GM18505 (cell line): ENCODE results near the gene ARAP3.

Experiments
- ATAC-seq: cut with Tn5 transposase; IDR thresholded peaks from one replicate; pipeline ENCODE4 v1.9.1; 2021; ENCODE audit not compliant: unreplicated experiment
- POLR2A ChIP-seq: IDR thresholded peaks from 4 replicates; pipeline ENCODE4 v1.6.1; 2011; ENCODE audit warnings: borderline replicate concordance; ENCODE audit not compliant: insufficient read depth, insufficient read length; ENCODE audit errors: extremely low read depth

ARAP3 gene

DNA sequence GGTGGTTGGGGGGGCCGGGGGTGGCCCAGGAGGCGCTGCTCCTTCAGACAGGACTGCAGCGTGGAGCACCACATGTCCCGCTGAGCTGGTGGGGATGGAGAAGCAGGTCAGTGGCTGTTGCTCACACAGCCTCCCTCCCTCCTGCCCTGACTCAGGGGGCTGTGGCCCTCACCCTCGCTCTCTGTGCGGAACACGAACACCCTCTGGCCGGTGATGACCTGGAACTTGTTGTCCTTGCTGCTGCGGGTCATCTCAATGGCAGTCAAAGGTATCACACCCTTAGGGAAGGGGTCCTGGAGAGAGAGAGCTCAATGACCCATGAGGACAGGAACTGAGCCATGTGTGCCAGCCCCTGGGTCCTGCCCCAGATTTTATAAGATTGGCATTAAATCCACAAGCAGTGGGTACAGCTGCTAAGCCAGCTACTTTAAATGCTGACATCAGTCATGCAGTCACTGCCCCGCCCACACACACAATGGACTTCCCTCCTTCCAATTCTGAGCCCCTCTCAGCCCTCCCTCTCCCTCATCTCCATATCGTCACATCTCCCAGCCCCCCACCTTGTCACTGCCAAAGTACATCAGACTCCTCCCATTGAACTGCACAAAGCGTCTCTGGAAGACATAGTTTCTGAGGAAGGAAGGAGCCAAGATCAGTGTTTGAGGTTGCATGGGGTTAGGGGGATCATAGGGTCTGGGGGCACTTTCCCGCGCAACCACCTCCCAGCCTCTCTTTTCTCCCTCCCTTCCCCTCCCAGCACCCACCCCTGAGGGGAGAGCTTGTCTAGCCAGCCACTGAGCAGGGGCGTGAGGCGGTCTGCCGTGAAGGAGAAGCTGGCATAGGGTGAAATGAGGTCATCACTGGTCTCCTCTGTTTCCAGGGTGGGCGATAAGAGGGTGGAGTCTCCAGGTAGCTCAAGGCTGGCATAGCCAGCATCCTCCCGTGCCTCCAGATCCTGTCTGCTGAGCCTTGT, 8.9 kb downstream of the ARAP3 start:
- ATAC-seq: no peak
- no peak for TF ChIP-seq POLR2A

DNA sequence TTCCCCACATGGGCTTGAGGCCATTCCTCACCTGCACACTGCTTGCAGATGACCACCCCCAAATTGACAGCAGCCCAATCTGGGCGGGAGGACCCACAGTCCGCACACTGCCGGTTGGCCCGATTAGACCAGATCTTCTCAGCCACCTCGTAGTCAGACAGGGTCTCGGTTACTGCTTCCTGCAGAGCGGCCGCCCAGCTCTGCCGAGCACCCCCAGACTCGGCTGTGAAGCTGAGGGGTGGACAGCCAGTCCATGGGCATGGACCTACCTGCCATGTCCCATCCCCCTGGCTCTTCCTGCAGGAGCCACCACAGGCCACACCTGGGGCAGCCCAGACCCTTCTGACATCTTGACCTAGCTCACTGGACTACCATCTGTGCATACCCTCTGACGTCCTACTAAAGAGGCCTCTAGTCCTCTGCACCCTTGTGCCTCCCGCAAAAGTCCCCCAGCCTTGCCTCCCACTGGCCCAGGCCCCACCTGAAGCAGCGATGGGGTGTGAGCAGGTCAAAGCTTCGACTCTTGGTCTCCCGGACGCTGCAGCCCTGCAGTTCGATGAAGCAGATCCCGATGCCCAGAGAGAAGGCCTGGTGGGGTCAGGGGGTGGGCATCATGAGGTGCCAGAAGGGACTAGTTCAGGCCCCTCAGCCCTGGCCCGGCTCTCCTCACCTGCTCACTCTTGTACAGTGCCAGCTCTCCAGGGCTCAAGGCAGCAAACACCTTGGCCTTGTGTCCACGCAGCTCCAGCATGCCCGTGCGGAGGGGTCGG, 9.8 kb downstream of the ARAP3 start:
- TF ChIP-seq POLR2A: no peak
- no peak for ATAC-seq

DNA sequence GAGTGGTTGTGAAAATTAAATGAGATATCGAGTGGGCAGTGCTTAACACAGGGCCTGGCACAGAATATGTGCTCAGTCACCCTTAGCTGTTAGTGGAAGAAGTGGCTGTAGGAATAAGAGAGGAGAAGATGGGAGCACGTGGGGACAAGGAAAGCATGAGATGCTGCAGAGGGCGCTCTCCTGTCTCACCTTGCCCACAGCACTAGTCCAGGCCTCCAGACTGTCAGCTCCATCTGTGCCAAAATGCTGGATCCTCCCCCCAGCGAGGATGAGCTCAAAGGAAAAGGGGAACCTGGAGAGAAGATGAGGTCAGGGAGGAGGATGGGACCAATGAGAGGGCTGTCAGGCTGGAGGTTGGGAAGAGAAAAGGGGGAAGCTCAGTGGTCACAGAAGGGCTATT, 12.5 kb downstream of the ARAP3 start:
- ATAC-seq: no peak
- no peak for TF ChIP-seq POLR2A

DNA sequence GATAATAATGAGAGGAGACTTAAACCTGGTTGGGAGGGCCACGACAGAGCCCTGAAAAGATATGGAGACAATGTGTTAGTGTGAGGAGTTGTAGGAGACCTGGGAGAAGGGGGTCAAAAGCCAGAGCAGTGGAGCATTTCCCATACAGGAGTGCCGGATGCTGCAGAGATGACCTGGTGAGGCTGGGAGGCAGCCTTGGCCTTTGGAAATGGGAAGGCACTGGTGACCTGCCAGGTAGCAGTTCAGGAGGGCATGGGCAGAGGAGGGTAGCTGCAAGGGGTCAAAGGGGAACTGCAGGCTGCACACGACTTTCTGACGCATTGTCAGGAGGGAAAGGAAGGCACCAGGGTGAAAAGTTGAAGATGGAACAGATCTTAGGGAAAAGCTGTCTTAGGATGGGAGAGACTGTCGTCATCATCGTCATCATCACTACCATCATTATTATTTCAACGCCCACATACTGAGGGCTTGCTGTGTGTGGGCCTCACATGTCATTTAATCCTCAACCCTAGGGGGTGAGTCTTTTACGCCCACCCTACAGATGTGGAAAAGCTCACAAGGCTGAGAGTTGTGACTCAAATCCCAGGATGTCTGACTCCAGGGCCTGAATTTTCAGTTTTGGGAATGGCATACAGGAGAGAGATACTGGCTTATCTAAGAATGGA, 13.3 kb downstream of the ARAP3 start:
- ATAC-seq: no peak
- no peak for TF ChIP-seq POLR2A

DNA sequence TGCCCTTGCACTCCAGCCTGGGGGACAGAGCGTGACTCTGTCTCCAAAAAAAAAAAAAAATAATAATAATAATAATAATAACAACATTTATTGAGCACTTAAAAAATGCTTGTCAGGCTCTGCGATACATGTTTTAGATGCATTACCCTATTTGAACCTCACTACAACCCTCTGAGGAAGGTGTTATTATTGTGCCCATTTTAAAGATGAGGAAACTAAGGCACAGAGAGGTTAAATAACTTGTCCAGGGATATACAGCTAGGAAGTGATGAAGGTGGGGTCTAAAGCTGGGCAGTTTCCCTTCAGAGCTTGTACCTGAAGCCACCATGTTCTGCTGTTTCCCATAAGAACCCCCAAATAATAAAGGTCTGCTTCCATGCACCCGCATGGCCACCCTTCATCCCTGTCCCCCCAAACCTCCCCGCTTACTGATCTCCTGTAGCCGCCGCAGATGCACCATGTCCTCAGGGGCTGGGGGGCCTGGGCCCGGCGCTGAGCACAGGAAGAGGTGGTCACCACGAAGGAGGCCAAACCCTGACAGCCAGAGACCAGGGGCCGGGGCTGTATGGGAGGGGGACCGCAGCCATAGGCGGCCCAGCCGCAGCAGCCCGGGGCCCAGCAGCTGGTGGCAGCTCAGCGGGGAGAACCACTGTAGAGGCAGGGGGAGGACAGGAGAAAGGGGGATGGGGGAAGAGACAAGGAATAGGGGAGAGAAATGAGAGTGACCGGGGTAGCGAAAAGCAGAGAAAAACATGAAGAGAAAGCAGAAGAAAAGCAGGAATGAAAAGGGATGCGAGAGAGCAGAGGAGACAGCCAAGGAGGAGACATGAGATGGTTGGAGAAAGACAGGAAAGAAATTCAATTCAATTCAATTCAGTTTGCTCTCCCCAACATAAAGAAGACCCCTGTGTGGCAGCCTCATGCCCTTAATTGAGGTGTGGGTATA, 15.8 kb downstream of the ARAP3 start:
- no peak for ATAC-seq
- no peak for TF ChIP-seq POLR2A

DNA sequence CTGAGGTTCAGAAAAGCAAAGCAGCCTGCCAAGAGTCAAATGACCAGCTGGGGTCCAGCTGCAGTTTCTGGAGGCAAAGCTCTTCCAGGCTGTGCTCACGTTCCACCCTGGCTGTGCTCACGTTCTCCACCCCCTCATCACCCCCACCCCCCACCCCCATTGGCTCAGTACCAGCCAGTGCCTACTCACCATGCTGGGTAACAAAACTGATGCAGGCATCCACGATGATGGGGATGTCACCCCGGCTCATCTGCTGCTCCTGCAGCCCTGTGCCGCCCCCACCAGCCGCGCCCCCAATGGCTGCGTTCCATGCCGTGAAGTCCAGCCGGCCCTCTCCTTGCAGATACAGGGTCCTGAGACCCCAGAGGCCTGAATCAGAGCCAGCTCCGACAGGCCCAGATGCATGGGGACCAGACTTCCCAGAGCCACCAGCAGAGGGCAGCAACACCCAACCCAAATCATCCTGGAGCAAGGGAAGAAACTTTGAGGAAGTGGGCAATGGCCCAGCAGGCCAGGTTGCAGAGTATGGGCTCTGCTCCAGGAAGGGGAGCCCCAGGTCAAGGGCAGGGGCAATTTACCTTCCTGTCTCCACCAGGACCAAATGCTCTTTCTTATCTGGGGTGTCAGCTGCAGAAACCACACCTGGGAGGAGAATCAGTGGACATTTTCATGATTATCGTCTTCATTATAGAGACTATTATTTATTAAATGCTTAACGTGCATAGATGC, 17.1 kb downstream of the ARAP3 start:
- peak; percentile 88 for ATAC-seq
- TF ChIP-seq POLR2A: no peak

DNA sequence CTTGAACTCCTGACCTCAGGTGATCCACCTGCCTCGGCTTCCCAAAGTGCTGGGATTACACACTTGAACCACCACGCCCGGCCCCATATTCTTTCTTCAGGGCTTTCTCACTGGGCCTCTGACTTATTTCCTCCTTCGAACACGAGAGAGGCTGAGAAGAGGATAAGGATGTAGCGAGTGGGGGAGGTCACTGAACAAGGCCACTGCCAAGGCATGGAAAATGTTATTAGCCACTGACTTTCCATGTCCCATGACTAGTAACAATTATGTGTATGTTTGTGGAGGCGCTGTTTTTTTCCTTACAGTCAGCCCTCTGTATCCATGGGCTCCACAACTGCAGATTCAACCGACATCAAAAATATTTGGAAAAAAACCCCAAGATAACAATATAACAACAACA, 18.5 kb downstream of the ARAP3 start:
- no peak for TF ChIP-seq POLR2A
- ATAC-seq: no peak

DNA sequence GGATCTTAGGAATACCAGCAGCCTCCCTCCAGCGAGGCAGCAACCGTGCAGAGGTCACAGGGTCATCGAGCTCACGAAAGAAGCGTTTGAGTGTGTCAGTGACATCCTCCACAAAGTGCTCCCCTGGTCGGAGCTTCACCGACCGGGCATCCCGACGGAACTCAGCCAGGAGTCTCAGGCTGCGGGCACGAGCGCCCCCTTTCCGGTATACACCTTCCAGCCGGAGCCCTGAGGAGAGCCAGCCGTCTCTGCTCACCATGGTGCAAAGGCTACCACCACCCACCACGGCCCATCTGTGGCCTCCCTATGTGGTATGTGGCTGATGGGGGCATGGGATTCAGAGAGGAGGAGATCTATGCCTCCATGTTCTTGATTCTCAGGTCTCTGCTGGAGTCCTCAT, 20.0 kb downstream of the ARAP3 start:
- no peak for ATAC-seq
- no peak for TF ChIP-seq POLR2A

DNA sequence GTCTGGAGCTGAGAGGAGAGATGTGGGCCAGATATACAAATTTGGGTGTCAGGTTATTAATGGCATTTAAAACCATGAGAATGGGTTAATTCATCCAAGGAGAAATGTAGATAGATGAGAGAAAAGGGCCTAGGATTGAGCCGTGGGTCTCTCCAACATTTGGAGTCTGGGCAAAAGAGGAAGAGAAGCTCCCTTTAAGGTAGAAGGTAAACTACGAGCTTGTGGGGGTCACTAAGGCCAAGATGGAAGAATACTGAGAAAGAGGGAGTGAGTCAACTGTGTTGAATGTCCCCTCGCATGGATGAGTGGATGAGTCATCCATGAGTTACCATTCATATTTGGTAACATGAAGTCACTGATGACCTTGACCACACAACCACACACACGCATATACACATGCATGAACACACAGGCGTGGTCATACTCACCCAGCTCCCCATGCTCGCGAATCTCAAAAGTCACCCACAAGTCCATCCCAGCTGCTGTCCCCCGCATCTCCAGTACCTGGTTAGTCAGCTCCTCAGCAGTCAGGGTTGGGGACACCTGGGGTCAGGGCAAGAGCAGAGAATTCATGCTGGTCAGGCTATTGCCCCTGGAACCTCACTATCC, 24.0 kb downstream of the ARAP3 start:
- TF ChIP-seq POLR2A: no peak
- no peak for ATAC-seq

DNA sequence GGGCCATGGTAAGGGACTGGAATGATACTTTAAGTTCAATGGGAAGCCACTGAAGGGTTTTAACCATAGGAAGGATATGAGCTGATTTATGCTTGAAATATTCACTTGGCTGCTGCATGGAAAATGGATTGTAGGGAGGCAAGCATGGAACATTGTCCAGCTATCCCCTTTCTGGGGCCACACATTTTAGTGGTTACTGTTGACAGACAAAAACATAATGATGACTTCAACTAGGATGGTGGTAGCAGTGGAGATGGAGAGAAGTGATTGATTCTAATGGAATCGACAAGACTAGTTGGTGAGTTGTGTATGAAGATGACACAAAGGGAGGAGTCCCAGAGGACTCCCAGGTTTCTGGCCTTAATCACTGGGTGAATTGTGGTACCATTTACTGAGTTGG, 24.6 kb downstream of the ARAP3 start:
- TF ChIP-seq POLR2A: no peak

DNA sequence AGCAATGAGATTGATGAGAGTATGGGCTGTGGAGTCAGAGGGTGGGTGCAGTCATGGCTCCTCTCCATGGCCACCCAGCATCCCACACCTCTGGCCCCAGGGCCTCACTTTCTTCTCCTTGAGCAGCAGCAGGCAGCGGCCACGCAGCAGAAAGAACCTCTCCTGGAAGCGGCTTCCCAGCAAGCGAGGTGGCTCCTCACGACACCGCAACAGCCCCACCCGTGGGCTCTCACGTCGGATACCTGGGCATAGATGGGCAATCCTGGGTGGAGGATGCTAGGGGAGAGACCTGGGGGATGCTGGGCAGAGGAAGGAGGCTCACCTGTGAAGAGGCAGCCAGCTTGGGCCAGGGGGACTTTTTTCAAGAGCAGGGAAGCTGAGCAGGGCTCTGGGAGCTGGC, 25.6 kb downstream of the ARAP3 start:
- TF ChIP-seq POLR2A: no peak
- ATAC-seq: no peak

More for the DNA sequence above, 24.6 kb downstream of the ARAP3 start:
- ATAC-seq: no peak
